IPS-15b (cell line): ENCODE measurements around the gene FYN.

Experiments used
- H3K27me3 ChIP-seq: one replicate; pipeline ENCODE4 v1.6.1; 2013; ENCODE audit warnings: low read length; ENCODE audit not compliant: control insufficient read depth, insufficient read depth
- H3K36me3 ChIP-seq: one replicate; pipeline ENCODE4 v1.6.1; 2013; ENCODE audit warnings: low read length; ENCODE audit not compliant: control insufficient read depth, insufficient read depth
- H3K4me1 ChIP-seq: one replicate; pipeline ENCODE4 v1.6.1; 2013; ENCODE audit warnings: mild to moderate bottlenecking, low read length; ENCODE audit not compliant: control insufficient read depth, insufficient read depth
- H3K4me3 ChIP-seq: one replicate; pipeline ENCODE4 v1.5.1; 2013; ENCODE audit warnings: low read depth, low read length
- H3K9ac ChIP-seq: one replicate; pipeline ENCODE4 v1.6.1; 2013; ENCODE audit warnings: low read depth, mild to moderate bottlenecking, low read length
- H3K9me3 ChIP-seq: one replicate; pipeline ENCODE4 v1.6.1; 2013; ENCODE audit warnings: mild to moderate bottlenecking, low read length; ENCODE audit not compliant: control insufficient read depth, insufficient read depth

The FYN gene

DNA sequence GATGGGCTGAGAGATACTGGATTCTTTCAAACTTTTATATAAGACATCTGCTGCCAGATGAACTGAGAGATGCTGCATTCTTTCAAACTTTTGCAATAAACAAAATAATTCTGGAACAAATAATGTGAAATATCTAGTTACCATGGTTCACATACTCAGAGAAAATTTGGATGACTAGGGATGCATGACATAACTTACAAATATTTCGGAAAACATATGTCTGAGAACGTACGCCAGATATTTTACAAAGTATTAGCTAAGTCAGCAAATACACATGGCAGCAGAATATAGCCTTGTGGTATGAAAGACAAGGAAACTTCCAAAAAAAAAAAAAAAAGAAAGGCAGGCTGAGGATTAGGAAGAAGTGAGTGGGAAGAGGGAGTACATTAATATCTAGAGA lies 154.3 kb downstream of the FYN start:
- no peaks in the 10 kb centered on the region for H3K27me3 ChIP-seq
- no peak overlapping the region for H3K4me3 ChIP-seq
- H3K9me3 ChIP-seq: no peaks in the 10 kb centered on the region
- no peak overlapping the region for H3K9ac ChIP-seq
- peaks cover 7% of the 10 kb centered on the region for H3K36me3 ChIP-seq
- no peaks in the 10 kb centered on the region for H3K4me1 ChIP-seq

DNA sequence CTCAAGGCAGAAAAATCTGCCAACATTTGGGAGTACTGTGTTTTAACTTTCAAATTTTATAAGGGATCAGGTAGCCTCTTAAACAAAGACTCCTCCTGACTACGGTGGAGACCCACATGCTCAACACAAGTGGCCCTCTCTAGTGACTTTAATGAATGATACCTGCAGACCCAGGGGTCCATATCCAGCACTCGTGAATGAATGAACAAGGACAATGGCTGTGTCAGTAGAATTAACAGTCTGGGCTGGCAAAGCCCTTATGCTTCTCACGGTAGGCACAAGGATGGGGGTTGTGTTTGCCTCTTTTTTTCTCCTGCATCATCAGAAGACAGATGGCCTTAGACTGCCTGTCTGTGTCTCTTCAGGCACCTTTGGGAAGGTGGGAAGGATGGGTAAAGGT lies 154.9 kb downstream of the FYN start:
- Histone ChIP-seq H3K9me3 (no peaks in the 10 kb centered on the region), H3K4me3 (no peak overlapping the region), H3K27me3 (no peaks in the 10 kb centered on the region), H3K4me1 (no peaks in the 10 kb centered on the region), H3K36me3 (peaks cover 7% of the 10 kb centered on the region), H3K9ac (no peak overlapping the region)

GRCh38 chr6:111717621-111718020 lies 155.6 kb downstream of the FYN start:
- no peak overlapping the region for H3K4me3 ChIP-seq

DNA sequence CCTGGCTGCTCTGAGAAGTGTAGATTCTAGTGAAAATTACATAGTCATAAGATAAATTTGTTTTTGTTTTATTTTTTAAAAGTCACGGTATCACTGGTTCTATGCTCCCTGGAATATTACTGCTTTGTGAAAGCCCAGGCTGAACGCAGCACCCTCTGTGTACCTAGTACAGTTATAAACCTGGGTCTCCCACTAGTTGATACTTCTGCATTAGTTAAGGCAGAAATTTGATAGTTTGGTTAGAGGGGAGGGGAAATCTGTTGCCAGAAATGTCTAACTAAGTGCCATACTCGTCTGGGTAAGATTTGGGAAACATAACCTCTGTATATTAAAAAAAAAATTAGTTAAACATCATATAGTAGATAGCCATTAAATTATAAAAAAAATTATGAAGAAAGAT lies 156.9 kb downstream of the FYN start:
- Histone ChIP-seq H3K27me3 (no peaks in the 10 kb centered on the region), H3K9me3 (no peaks in the 10 kb centered on the region), H3K4me3 (no peak overlapping the region), H3K36me3 (peaks cover 7% of the 10 kb centered on the region), H3K4me1 (no peaks in the 10 kb centered on the region), H3K9ac (no peak overlapping the region)

More at GRCh38 chr6:111717621-111718020, 155.6 kb downstream of the FYN start:
- Histone ChIP-seq H3K36me3 (peaks cover 7% of the 10 kb centered on the region), H3K9ac (no peak overlapping the region), H3K9me3 (no peaks in the 10 kb centered on the region), H3K27me3 (no peaks in the 10 kb centered on the region), H3K4me1 (no peaks in the 10 kb centered on the region)

GRCh38 chr6:111715321-111715720 lies 157.9 kb downstream of the FYN start:
- Histone ChIP-seq H3K4me1 (no peaks in the 10 kb centered on the region), H3K4me3 (no peak overlapping the region), H3K27me3 (no peaks in the 10 kb centered on the region), H3K9ac (no peak overlapping the region), H3K9me3 (no peaks in the 10 kb centered on the region), H3K36me3 (peaks cover 7% of the 10 kb centered on the region)

GRCh38 chr6:111714416-111715270 lies 158.6 kb downstream of the FYN start:
- Histone ChIP-seq H3K27me3 (no peaks in the 10 kb centered on the region), H3K36me3 (peaks cover 4% of the 10 kb centered on the region), H3K4me1 (peaks cover 3% of the 10 kb centered on the region), H3K9me3 (no peaks in the 10 kb centered on the region), H3K4me3 (no peak overlapping the region), H3K9ac (no peak overlapping the region)

DNA sequence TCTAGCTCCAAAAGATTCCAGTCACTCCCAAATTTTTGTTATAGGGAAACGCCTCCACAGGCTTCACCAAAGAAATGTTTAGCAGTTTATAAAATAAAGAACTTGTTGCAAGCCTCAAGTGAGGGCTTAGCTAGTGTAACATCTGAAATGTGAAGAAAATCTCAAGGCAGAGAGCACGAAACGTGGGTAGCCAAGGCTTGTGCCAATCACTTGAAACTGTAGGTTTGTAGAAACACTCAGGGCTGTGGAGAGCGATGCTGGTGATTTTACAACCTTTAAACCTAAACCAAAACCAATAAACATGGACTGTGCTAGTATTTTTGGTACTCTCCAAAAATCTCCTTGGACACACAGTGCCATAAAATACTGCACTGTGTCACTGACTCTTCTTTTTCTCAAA lies 159.4 kb downstream of the FYN start:
- Histone ChIP-seq H3K27me3 (no peaks in the 10 kb centered on the region), H3K4me1 (peaks cover 3% of the 10 kb centered on the region), H3K9ac (no peak overlapping the region), H3K36me3 (peaks cover 3% of the 10 kb centered on the region), H3K4me3 (no peak overlapping the region), H3K9me3 (no peaks in the 10 kb centered on the region)

GRCh38 chr6:111713236-111713635 lies 160.0 kb downstream of the FYN start:
- H3K36me3 ChIP-seq: no peaks in the 10 kb centered on the region
- no peak overlapping the region for H3K9ac ChIP-seq
- H3K4me3 ChIP-seq: no peak overlapping the region
- peaks cover 3% of the 10 kb centered on the region for H3K4me1 ChIP-seq
- H3K9me3 ChIP-seq: no peaks in the 10 kb centered on the region
- H3K27me3 ChIP-seq: no peaks in the 10 kb centered on the region

GRCh38 chr6:111711984-111712752 lies 161.1 kb downstream of the FYN start:
- no peaks in the 10 kb centered on the region for H3K27me3 ChIP-seq
- H3K9me3 ChIP-seq: no peaks in the 10 kb centered on the region
- H3K36me3 ChIP-seq: no peaks in the 10 kb centered on the region
- no peak overlapping the region for H3K4me3 ChIP-seq
- H3K4me1 ChIP-seq: peaks cover 3% of the 10 kb centered on the region
- H3K9ac ChIP-seq: no peak overlapping the region

- Histone ChIP-seq H3K9me3 (no peaks in the 10 kb centered on the region), H3K4me3 (no peak overlapping the region), H3K9ac (no peak overlapping the region), H3K4me1 (peaks cover 3% of the 10 kb centered on the region), H3K27me3 (no peaks in the 10 kb centered on the region), H3K36me3 (no peaks in the 10 kb centered on the region)
Measured at GRCh38 chr6:111711476-111711875, 161.8 kb downstream of the FYN start.

GRCh38 chr6:111710911-111711310 lies 162.3 kb downstream of the FYN start:
- H3K4me1 ChIP-seq: peaks cover 3% of the 10 kb centered on the region
- no peak overlapping the region for H3K4me3 ChIP-seq
- no peaks in the 10 kb centered on the region for H3K36me3 ChIP-seq
- no peak overlapping the region for H3K9ac ChIP-seq
- no peaks in the 10 kb centered on the region for H3K9me3 ChIP-seq
- no peaks in the 10 kb centered on the region for H3K27me3 ChIP-seq

DNA sequence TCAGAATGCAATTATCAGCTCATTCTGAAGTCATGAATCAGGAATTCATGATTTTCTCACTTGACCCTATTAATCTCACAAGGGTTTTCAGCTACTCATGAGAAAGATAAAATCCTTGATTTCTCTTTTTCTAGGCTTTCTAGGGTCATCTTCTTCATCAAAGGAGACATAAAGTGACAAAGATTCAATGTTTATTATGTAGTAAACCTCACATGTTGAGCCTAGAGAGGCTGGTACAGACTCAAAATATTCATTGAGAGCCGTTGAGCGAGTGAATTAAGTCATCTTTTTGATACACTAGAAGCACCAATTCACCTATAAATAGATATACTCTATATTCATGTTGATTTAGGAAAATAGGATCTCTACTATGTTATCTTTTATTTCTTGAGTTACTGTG lies 162.8 kb downstream of the FYN start:
- Histone ChIP-seq H3K27me3 (no peaks in the 10 kb centered on the region), H3K4me1 (peaks cover 3% of the 10 kb centered on the region), H3K9ac (no peak overlapping the region), H3K4me3 (no peak overlapping the region), H3K9me3 (no peaks in the 10 kb centered on the region), H3K36me3 (no peaks in the 10 kb centered on the region)
